ENCODE data around the gene PGM1. TPM values are rescaled to one million over a fixed set of nuclear protein-coding genes. Genes with fewer than 3 reads are reported as not detected.
A peak's percentile ranks its signal among the peaks of the same experiment; 100 is the strongest.

PGM1 gene
- total and polyA plus RNA-seq, 2 of the 13 experiments (the other 11 are each of a cell fraction or from before 2014, with no cell fraction given) = 51.6 to 105 TPM

DNA sequence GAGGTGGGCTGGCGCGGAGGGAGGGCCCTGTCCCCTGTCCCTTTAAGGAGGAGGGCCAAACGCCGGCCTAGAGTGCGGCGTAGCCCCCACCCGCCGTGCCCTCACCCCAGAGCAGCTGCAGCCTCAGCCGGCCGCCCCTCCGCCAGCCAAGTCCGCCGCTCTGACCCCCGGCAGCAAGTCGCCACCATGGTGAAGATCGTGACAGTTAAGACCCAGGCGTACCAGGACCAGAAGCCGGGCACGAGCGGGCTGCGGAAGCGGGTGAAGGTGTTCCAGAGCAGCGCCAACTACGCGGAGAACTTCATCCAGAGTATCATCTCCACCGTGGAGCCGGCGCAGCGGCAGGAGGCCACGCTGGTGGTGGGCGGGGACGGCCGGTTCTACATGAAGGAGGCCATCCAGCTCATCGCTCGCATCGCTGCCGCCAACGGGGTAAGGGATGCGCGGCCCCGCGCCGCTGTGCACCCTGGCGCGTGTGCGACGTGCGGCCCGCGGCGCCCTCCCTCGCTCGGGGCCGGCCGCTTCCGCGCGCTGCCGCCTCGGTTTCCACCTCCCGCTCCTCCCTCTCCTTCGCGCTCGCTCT lies at the start of gene PGM1 (continued):
- TF ChIP-seq ZNF431 (CRISPR knock-in tag; IDR thresholded peaks at IDR 0.05; ENCODE audit: borderline replicate concordance, low read depth) = peak; percentile 59; the same call in 1 of the 2 replicates
- TF ChIP-seq EED (CRISPR knock-in tag; IDR thresholded peaks at IDR 0.05) = 0 out of 2 replicates have a peak, but pooled peaks have one; percentile 31
- TF ChIP-seq, protein P1, sequence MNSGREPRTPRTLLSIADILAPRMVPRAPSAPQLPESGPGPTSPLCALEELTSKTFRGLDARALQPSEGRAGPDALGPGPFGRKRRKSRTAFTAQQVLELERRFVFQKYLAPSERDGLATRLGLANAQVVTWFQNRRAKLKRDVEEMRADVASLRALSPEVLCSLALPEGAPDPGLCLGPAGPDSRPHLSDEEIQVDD (CRISPR knock-in tag; IDR thresholded peaks at IDR 0.05; ENCODE audit: borderline replicate concordance) = no peak; the same call in 1 of the 2 replicates
- TF ChIP-seq ZNF552 (CRISPR knock-in tag; IDR thresholded peaks at IDR 0.05; ENCODE audit: borderline replicate concordance) = 0 out of 2 replicates have a peak, but pooled peaks have one; percentile 35
- TF ChIP-seq, protein P2, sequence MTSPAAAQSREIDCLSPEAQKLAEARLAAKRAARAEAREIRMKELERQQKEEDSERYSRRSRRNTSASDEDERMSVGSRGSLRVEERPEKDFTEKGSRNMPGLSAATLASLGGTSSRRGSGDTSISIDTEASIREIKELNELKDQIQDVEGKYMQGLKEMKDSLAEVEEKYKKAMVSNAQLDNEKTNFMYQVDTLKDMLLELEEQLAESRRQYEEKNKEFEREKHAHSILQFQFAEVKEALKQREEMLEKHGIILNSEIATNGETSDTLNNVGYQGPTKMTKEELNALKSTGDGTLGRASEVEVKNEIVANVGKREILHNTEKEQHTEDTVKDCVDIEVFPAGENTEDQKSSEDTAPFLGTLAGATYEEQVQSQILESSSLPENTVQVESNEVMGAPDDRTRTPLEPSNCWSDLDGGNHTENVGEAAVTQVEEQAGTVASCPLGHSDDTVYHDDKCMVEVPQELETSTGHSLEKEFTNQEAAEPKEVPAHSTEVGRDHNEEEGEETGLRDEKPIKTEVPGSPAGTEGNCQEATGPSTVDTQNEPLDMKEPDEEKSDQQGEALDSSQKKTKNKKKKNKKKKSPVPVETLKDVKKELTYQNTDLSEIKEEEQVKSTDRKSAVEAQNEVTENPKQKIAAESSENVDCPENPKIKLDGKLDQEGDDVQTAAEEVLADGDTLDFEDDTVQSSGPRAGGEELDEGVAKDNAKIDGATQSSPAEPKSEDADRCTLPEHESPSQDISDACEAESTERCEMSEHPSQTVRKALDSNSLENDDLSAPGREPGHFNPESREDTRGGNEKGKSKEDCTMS (CRISPR knock-in tag; conservative IDR thresholded peaks at IDR 0.05) = no peak
- TF ChIP-seq ZNF225 (CRISPR knock-in tag; IDR thresholded peaks at IDR 0.05) = peak; percentile 77
- peak; percentile 29; the same call in 1 of the 2 replicates for TF ChIP-seq ZNF816 (CRISPR knock-in tag; IDR thresholded peaks at IDR 0.05; ENCODE audit: borderline replicate concordance)
- TF ChIP-seq, protein P3, sequence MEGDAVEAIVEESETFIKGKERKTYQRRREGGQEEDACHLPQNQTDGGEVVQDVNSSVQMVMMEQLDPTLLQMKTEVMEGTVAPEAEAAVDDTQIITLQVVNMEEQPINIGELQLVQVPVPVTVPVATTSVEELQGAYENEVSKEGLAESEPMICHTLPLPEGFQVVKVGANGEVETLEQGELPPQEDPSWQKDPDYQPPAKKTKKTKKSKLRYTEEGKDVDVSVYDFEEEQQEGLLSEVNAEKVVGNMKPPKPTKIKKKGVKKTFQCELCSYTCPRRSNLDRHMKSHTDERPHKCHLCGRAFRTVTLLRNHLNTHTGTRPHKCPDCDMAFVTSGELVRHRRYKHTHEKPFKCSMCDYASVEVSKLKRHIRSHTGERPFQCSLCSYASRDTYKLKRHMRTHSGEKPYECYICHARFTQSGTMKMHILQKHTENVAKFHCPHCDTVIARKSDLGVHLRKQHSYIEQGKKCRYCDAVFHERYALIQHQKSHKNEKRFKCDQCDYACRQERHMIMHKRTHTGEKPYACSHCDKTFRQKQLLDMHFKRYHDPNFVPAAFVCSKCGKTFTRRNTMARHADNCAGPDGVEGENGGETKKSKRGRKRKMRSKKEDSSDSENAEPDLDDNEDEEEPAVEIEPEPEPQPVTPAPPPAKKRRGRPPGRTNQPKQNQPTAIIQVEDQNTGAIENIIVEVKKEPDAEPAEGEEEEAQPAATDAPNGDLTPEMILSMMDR (CRISPR knock-in tag; IDR thresholded peaks at IDR 0.05) = peak; percentile 16; the same call in 1 of the 2 replicates
- peak; percentile 40 for TF ChIP-seq SRSF1 (optimal IDR thresholded peaks at IDR 0.05; ENCODE audit: low read depth, low read length)
- TF ChIP-seq KDM5B (CRISPR knock-in tag; IDR thresholded peaks at IDR 0.05; ENCODE audit: borderline replicate concordance) = peak; percentile 63; the same call in 1 of the 2 replicates
- peak; percentile 74; the same call in 1 of the 2 replicates for TF ChIP-seq CBFB (CRISPR knock-in tag; IDR thresholded peaks at IDR 0.05)
- peak; percentile 12; the same call in 1 of the 2 replicates for TF ChIP-seq ZNF160 (CRISPR knock-in tag; IDR thresholded peaks at IDR 0.05)
- TF ChIP-seq, protein P4, sequence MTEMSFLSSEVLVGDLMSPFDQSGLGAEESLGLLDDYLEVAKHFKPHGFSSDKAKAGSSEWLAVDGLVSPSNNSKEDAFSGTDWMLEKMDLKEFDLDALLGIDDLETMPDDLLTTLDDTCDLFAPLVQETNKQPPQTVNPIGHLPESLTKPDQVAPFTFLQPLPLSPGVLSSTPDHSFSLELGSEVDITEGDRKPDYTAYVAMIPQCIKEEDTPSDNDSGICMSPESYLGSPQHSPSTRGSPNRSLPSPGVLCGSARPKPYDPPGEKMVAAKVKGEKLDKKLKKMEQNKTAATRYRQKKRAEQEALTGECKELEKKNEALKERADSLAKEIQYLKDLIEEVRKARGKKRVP (CRISPR knock-in tag; IDR thresholded peaks at IDR 0.05) = no peak
- TF ChIP-seq, protein P5, sequence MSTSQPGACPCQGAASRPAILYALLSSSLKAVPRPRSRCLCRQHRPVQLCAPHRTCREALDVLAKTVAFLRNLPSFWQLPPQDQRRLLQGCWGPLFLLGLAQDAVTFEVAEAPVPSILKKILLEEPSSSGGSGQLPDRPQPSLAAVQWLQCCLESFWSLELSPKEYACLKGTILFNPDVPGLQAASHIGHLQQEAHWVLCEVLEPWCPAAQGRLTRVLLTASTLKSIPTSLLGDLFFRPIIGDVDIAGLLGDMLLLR (CRISPR knock-in tag; IDR thresholded peaks at IDR 0.05) = no peak
- peak; percentile 30 for TF ChIP-seq ELF1 (CRISPR knock-in tag; IDR thresholded peaks at IDR 0.05)
- TF ChIP-seq PRMT3 (CRISPR knock-in tag; IDR thresholded peaks at IDR 0.05; ENCODE audit: borderline replicate concordance, low read depth) = 0 out of 2 replicates have a peak, but pooled peaks have one; percentile 89
- TF ChIP-seq GATAD2A (CRISPR knock-in tag; IDR thresholded peaks at IDR 0.05) = peak; percentile 29; the same call in 1 of the 2 replicates
- TF ChIP-seq ZMYM3 (CRISPR knock-in tag; IDR thresholded peaks at IDR 0.05) = peak; percentile 50
- peak; percentile 48; the same call in 1 of the 2 replicates for TF ChIP-seq ERF (CRISPR knock-in tag; IDR thresholded peaks at IDR 0.05)
- TF ChIP-seq PRPF4 (IDR thresholded peaks at IDR 0.05; ENCODE audit: low read depth, low read length, poor library complexity, severe bottlenecking) = no peak
- TF ChIP-seq, protein P6, sequence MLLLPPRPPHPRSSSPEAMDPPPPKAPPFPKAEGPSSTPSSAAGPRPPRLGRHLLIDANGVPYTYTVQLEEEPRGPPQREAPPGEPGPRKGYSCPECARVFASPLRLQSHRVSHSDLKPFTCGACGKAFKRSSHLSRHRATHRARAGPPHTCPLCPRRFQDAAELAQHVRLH (CRISPR knock-in tag; IDR thresholded peaks at IDR 0.05; ENCODE audit: borderline replicate concordance, low read depth) = peak; percentile 59
- 0 out of 2 replicates have a peak, but pooled peaks have one; percentile 62 for TF ChIP-seq ARID2 (CRISPR knock-in tag; IDR thresholded peaks at IDR 0.05; ENCODE audit: borderline replicate concordance)

Data from HepG2 (cell line).